Adrenal gland (tissue), 5 donors: ENCODE results near the gene COL1A1.

ENCODE experiments used
- CTCF ChIP-seq, 6 experiments: fragments of 450-650 bp in 4 of 6; fragments of 200-600 bp in 2 of 6; sonication (generic) in 1 of 6; IDR thresholded peaks; 1 replicate in 5 of 6; 2 replicates in 1 of 6; pipeline versions ENCODE4 v1.5.1 to v1.8.0; 2016 to 2021; ENCODE audit warnings: antibody characterized with exemption in 6 of 6, mild to moderate bottlenecking in 2 of 6, moderate library complexity in 1 of 6
- POLR2A ChIP-seq, 2 donors: fragments of 450-650 bp; IDR thresholded peaks; one replicate each; pipeline ENCODE4 v1.6.1; 2017; ENCODE audit warnings: antibody characterized with exemption in 2 of 2, mild to moderate bottlenecking in 2 of 2, moderate library complexity in 1 of 2
- donor health status: DM: no; HTN: no; CAD: no.

- TF ChIP-seq POLR2A (IDR thresholded peaks at IDR 0.05): no peak
- no peak for TF ChIP-seq CTCF (IDR thresholded peaks at IDR 0.05)
Observed at GRCh38 chr17:50213026-50214022, 11.9 kb upstream of the COL1A1 start.
